NCI-H82 treated with DMSO at 0.1 percent for 48 hours (cell line): ENCODE measurements around the gene SLC25A22.

Experiments used
- DNase-seq: peaks from one replicate; lab custom pipeline; 2025; ENCODE audit not compliant: unreplicated experiment; lab: John Stamatoyannopoulos, UW

SLC25A22 gene

GRCh38 chr11:798093-798713 lies at the start of gene SLC25A22:
Gene SLC25A22 (minus strand): TSS chr11:798281. CDS start chr11:795006, 3,275 bp downstream.
- DNase-seq: peak; percentile 15

- no peak for DNase-seq
Observed at GRCh38 chr11:847876-848275, 49.8 kb upstream of the SLC25A22 start.

GRCh38 chr11:846496-847098 lies 48.5 kb upstream of the SLC25A22 start:
- no peak for DNase-seq

- no peak for DNase-seq
Observed at GRCh38 chr11:845872-846495, 47.9 kb upstream of the SLC25A22 start.

- DNase-seq: no peak
Observed at GRCh38 chr11:844693-845644, 46.9 kb upstream of the SLC25A22 start.

GRCh38 chr11:843818-844692 lies 46.0 kb upstream of the SLC25A22 start:
- no peak for DNase-seq

GRCh38 chr11:843086-843734 lies 45.1 kb upstream of the SLC25A22 start:
- DNase-seq: no peak

- DNase-seq: peak; percentile 32
Observed at GRCh38 chr11:842370-843002, 44.4 kb upstream of the SLC25A22 start, which contains the start of the genes POLR2L and TSPAN4. Gene POLR2L (minus strand): TSS chr11:842529. CDS start chr11:842508, 21 bp downstream. Gene TSPAN4 (plus strand): TSS chr11:842852. CDS start chr11:850305, 7,453 bp downstream.

- no peak for DNase-seq
Observed at GRCh38 chr11:841981-842369, 43.9 kb upstream of the SLC25A22 start.

GRCh38 chr11:839875-840617 lies 42.0 kb upstream of the SLC25A22 start:
- no peak for DNase-seq

- DNase-seq: no peak
Observed at GRCh38 chr11:839280-839623, 41.2 kb upstream of the SLC25A22 start.

GRCh38 chr11:838441-839279 lies 40.6 kb upstream of the SLC25A22 start:
- DNase-seq: no peak

GRCh38 chr11:837990-838307 lies 39.9 kb upstream of the SLC25A22 start:
- DNase-seq: no peak

GRCh38 chr11:837189-837989 lies 39.3 kb upstream of the SLC25A22 start:
- DNase-seq: no peak

GRCh38 chr11:836700-837099 lies 38.6 kb upstream of the SLC25A22 start:
- DNase-seq: no peak

- no peak for DNase-seq
Observed at GRCh38 chr11:836274-836673, 38.2 kb upstream of the SLC25A22 start.
